Measurements from ENCODE around the gene AP1S3. TPM values are rescaled to one million over a fixed set of nuclear protein-coding genes. Genes with fewer than 3 reads are reported as not detected.

AP1S3 gene
- total and polyA plus RNA-seq, 4 experiments from 2014 or later, result 0.96 to 2.6 (median 1.2) TPM

- CTCF ChIA-PET (ENCODE audit: partially characterized antibody), result interaction anchor here (0.8 to 2.9 kb wide), 4 partner anchors 10 to 72 kb away, joined by 3 to 13 read pairs (median 3); no protein-coding TSS in a partner anchor
- Mint-ChIP-seq H3K27me3 (peaks cover 3 to 5% of the 10 kb centered on the region in 2 donors), H3K9me3 (peaks cover 0 to 1% (median 0%) of the 10 kb centered on the region in 8 donors), H3K27ac (no peak overlapping the region), H3K4me1 (no peaks in the 10 kb centered on the region), H3K36me3 (no peaks in the 10 kb centered on the region), H3K4me3 (no peak overlapping the region)
- POLR2A ChIA-PET (ENCODE audit: partially characterized antibody), result no interaction called here
- intact Hi-C loops (cut with micrococcal nuclease), result no loop called here
- Histone ChIP-seq H3K36me3 (ENCODE audit: insufficient read depth, low read length) (no peaks in the 10 kb centered on the region), H3K27ac (ENCODE audit: low read depth, low read length) (no peak overlapping the region), H3K9me3 (ENCODE audit: control insufficient read depth in 1 of 2, low read length in 2 of 2) (no peaks in the 10 kb centered on the region), H3K4me3 (ENCODE audit: low read length in 2 of 2) (no peak overlapping the region), H3K4me1 (ENCODE audit: insufficient read depth, low read length) (no peaks in the 10 kb centered on the region), H3K27me3 (ENCODE audit: insufficient read depth, low read length) (no peaks in the 10 kb centered on the region)
- DNase-seq, result no peak
These were observed 111.1 kb downstream of the AP1S3 start for GRCh38 chr2:223725986-223726970.

- Mint-ChIP-seq H3K27me3 (peaks cover 4 to 5% of the 10 kb centered on the region in 2 donors), H3K4me1 (no peaks in the 10 kb centered on the region), H3K27ac (no peak overlapping the region), H3K9me3 (peaks cover 0 to 3% (median 0%) of the 10 kb centered on the region in 8 donors), H3K4me3 (no peak overlapping the region), H3K36me3 (no peaks in the 10 kb centered on the region)
- Histone ChIP-seq H3K9me3 (ENCODE audit: control insufficient read depth in 1 of 2, low read length in 2 of 2) (no peaks in the 10 kb centered on the region), H3K27me3 (ENCODE audit: insufficient read depth, low read length) (no peaks in the 10 kb centered on the region), H3K27ac (ENCODE audit: low read depth, low read length) (no peak overlapping the region), H3K4me1 (ENCODE audit: insufficient read depth, low read length) (no peaks in the 10 kb centered on the region), H3K36me3 (ENCODE audit: insufficient read depth, low read length) (no peaks in the 10 kb centered on the region), H3K4me3 (ENCODE audit: low read length in 2 of 2) (no peak overlapping the region)
- intact Hi-C loops (cut with micrococcal nuclease), result no loop called here
- no peak for DNase-seq
- POLR2A ChIA-PET (ENCODE audit: partially characterized antibody), result no interaction called here
- CTCF ChIA-PET (ENCODE audit: partially characterized antibody), result no interaction called here
These were observed 111.9 kb downstream of the AP1S3 start for GRCh38 chr2:223725494-223725893.

GRCh38 chr2:223724861-223725260 is 112.5 kb downstream of the AP1S3 start:
- no peak overlapping the region for H3K27ac ChIP-seq (ENCODE audit: low read depth, low read length)
- no peaks in the 10 kb centered on the region for H3K4me1 Mint-ChIP-seq
- H3K27me3 ChIP-seq (ENCODE audit: insufficient read depth, low read length), result no peaks in the 10 kb centered on the region
- peaks cover 5% of the 10 kb centered on the region in 2 donors for H3K27me3 Mint-ChIP-seq
- H3K27ac Mint-ChIP-seq, result no peak overlapping the region
- no peaks in the 10 kb centered on the region for H3K36me3 Mint-ChIP-seq
- no peak for DNase-seq
- no peak overlapping the region for H3K4me3 Mint-ChIP-seq
- no peak overlapping the region for H3K4me3 ChIP-seq (ENCODE audit: low read length in 2 of 2)
- peaks cover 0 to 3% (median 0%) of the 10 kb centered on the region in 8 donors for H3K9me3 Mint-ChIP-seq
- H3K36me3 ChIP-seq (ENCODE audit: insufficient read depth, low read length), result no peaks in the 10 kb centered on the region
- ChIA-PET CTCF (ENCODE audit: partially characterized antibody) (no interaction called here), POLR2A (ENCODE audit: partially characterized antibody) (no interaction called here)
- H3K9me3 ChIP-seq (ENCODE audit: control insufficient read depth in 1 of 2, low read length in 2 of 2), result no peaks in the 10 kb centered on the region
- intact Hi-C loops (cut with micrococcal nuclease), result no loop called here
- no peaks in the 10 kb centered on the region for H3K4me1 ChIP-seq (ENCODE audit: insufficient read depth, low read length)

GRCh38 chr2:223723954-223724411 is 113.4 kb downstream of the AP1S3 start:
- Mint-ChIP-seq H3K4me1 (no peaks in the 10 kb centered on the region), H3K4me3 (no peak overlapping the region), H3K9me3 (peaks cover 0 to 6% (median 2%) of the 10 kb centered on the region in 8 donors), H3K27me3 (peaks cover 7 to 8% of the 10 kb centered on the region in 2 donors), H3K36me3 (no peaks in the 10 kb centered on the region), H3K27ac (no peak overlapping the region)
- H3K4me1 ChIP-seq (ENCODE audit: insufficient read depth, low read length), result no peaks in the 10 kb centered on the region
- CTCF ChIA-PET (ENCODE audit: partially characterized antibody), result no interaction called here
- H3K36me3 ChIP-seq (ENCODE audit: insufficient read depth, low read length), result no peaks in the 10 kb centered on the region
- no peak overlapping the region for H3K27ac ChIP-seq (ENCODE audit: low read depth, low read length)
- POLR2A ChIA-PET (ENCODE audit: partially characterized antibody), result no interaction called here
- intact Hi-C loops (cut with micrococcal nuclease), result no loop called here
- no peak for DNase-seq
- no peak overlapping the region for H3K4me3 ChIP-seq (ENCODE audit: low read length in 2 of 2)
- H3K9me3 ChIP-seq (ENCODE audit: control insufficient read depth in 1 of 2, low read length in 2 of 2), result no peaks in the 10 kb centered on the region
- no peaks in the 10 kb centered on the region for H3K27me3 ChIP-seq (ENCODE audit: insufficient read depth, low read length)

- no peaks in the 10 kb centered on the region for H3K4me1 ChIP-seq (ENCODE audit: insufficient read depth, low read length)
- peaks cover 0 to 14% (median 5%) of the 10 kb centered on the region in 8 donors for H3K9me3 Mint-ChIP-seq
- no peak overlapping the region for H3K4me3 ChIP-seq (ENCODE audit: low read length in 2 of 2)
- H3K9me3 ChIP-seq (ENCODE audit: control insufficient read depth in 1 of 2, low read length in 2 of 2), result no peaks in the 10 kb centered on the region
- no peak overlapping the region for H3K4me3 Mint-ChIP-seq
- H3K36me3 Mint-ChIP-seq, result no peaks in the 10 kb centered on the region
- no peak overlapping the region for H3K27ac Mint-ChIP-seq
- ChIA-PET POLR2A (ENCODE audit: partially characterized antibody) (no interaction called here), CTCF (ENCODE audit: partially characterized antibody) (interaction anchor here (0.9 kb wide), 1 partner anchor 10 kb away, joined by 3 read pairs; no protein-coding TSS in a partner anchor)
- no peaks in the 10 kb centered on the region for H3K4me1 Mint-ChIP-seq
- no peaks in the 10 kb centered on the region for H3K36me3 ChIP-seq (ENCODE audit: insufficient read depth, low read length)
- DNase-seq, result no peak
- no peak overlapping the region for H3K27ac ChIP-seq (ENCODE audit: low read depth, low read length)
- intact Hi-C loops (cut with micrococcal nuclease), result no loop called here
- no peaks in the 10 kb centered on the region for H3K27me3 ChIP-seq (ENCODE audit: insufficient read depth, low read length)
- H3K27me3 Mint-ChIP-seq, result peaks cover 7 to 8% of the 10 kb centered on the region in 2 donors
These were observed 115.2 kb downstream of the AP1S3 start for GRCh38 chr2:223722226-223722625.

- POLR2A ChIA-PET (ENCODE audit: partially characterized antibody), result no interaction called here
- H3K36me3 ChIP-seq (ENCODE audit: insufficient read depth, low read length), result no peaks in the 10 kb centered on the region
- H3K4me1 ChIP-seq (ENCODE audit: insufficient read depth, low read length), result no peaks in the 10 kb centered on the region
- intact Hi-C loops (cut with micrococcal nuclease), result no loop called here
- H3K27me3 Mint-ChIP-seq, result peaks cover 7 to 8% of the 10 kb centered on the region in 2 donors
- no peak overlapping the region for H3K27ac Mint-ChIP-seq
- CTCF ChIA-PET (ENCODE audit: partially characterized antibody), result interaction anchor here (0.9 kb wide), 1 partner anchor 10 kb away, joined by 3 read pairs; no protein-coding TSS in a partner anchor
- H3K27ac ChIP-seq (ENCODE audit: low read depth, low read length), result no peak overlapping the region
- H3K4me3 Mint-ChIP-seq, result no peak overlapping the region
- H3K9me3 ChIP-seq (ENCODE audit: control insufficient read depth in 1 of 2, low read length in 2 of 2), result no peaks in the 10 kb centered on the region
- H3K36me3 Mint-ChIP-seq, result no peaks in the 10 kb centered on the region
- H3K4me1 Mint-ChIP-seq, result no peaks in the 10 kb centered on the region
- H3K27me3 ChIP-seq (ENCODE audit: insufficient read depth, low read length), result no peaks in the 10 kb centered on the region
- peaks cover 0 to 17% (median 10%) of the 10 kb centered on the region in 8 donors for H3K9me3 Mint-ChIP-seq
- H3K4me3 ChIP-seq (ENCODE audit: low read length in 2 of 2), result no peak overlapping the region
- no peak for DNase-seq
These were observed 115.6 kb downstream of the AP1S3 start for GRCh38 chr2:223721746-223722145.

GRCh38 chr2:223720367-223720766 is 117.0 kb downstream of the AP1S3 start:
- no peaks in the 10 kb centered on the region for H3K36me3 Mint-ChIP-seq
- Histone ChIP-seq H3K4me3 (ENCODE audit: low read length in 2 of 2) (no peak overlapping the region), H3K9me3 (ENCODE audit: control insufficient read depth in 1 of 2, low read length in 2 of 2) (no peaks in the 10 kb centered on the region), H3K36me3 (ENCODE audit: insufficient read depth, low read length) (no peaks in the 10 kb centered on the region), H3K27ac (ENCODE audit: low read depth, low read length) (no peak overlapping the region), H3K4me1 (ENCODE audit: insufficient read depth, low read length) (no peaks in the 10 kb centered on the region), H3K27me3 (ENCODE audit: insufficient read depth, low read length) (no peaks in the 10 kb centered on the region)
- intact Hi-C loops (cut with micrococcal nuclease), result no loop called here
- H3K4me1 Mint-ChIP-seq, result no peaks in the 10 kb centered on the region
- no peak overlapping the region for H3K27ac Mint-ChIP-seq
- H3K9me3 Mint-ChIP-seq, result peaks cover 0 to 20% (median 11%) of the 10 kb centered on the region in 8 donors
- no peak for DNase-seq
- POLR2A ChIA-PET (ENCODE audit: partially characterized antibody), result no interaction called here
- peaks cover 7 to 8% of the 10 kb centered on the region in 2 donors for H3K27me3 Mint-ChIP-seq
- no peak overlapping the region for H3K4me3 Mint-ChIP-seq
- CTCF ChIA-PET (ENCODE audit: partially characterized antibody), result no interaction called here

Measured in CD4-positive, alpha-beta memory T cell (primary cell).